ENCODE data around the gene KIFAP3.
"Not testable (repeated sequence)": the region's sequence is repeated elsewhere in the genome, so short reads cannot be mapped to it uniquely, and the experiment has no call there.

The KIFAP3 gene

DNA sequence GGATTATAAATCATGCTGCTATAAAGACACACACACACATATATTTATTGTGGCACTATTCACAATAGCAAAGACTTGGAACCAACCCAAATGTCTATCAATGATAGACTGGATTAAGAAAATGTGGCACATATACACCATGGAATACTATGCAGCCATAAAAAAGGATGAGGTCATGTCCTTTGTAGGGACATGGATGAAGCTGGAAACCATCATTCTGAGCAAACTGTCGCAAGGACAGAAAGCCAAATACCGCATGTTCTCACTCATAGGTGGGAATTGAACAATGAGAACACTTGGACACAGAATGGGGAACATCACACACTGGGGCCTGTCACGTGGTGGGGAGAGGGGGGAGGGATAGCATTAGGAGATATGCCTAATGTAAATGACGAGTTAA is 12.8 kb downstream of the KIFAP3 start:
- H3K9me3 ChIP-seq (ENCODE audit: control insufficient read depth, insufficient read depth, low read depth, low read length); H3K9ac ChIP-seq (ENCODE audit: low read length); H3K4me3 ChIP-seq (ENCODE audit: low read depth, low read length); H3K4me1 ChIP-seq (ENCODE audit: control insufficient read depth, insufficient read depth, low read length); H3K27ac ChIP-seq (ENCODE audit: low read depth, low read length); H3K27me3 ChIP-seq (ENCODE audit: control insufficient read depth, insufficient read depth, low read length); H3K36me3 ChIP-seq (ENCODE audit: control insufficient read depth, insufficient read depth, low read length): not testable (repeated sequence)

DNA sequence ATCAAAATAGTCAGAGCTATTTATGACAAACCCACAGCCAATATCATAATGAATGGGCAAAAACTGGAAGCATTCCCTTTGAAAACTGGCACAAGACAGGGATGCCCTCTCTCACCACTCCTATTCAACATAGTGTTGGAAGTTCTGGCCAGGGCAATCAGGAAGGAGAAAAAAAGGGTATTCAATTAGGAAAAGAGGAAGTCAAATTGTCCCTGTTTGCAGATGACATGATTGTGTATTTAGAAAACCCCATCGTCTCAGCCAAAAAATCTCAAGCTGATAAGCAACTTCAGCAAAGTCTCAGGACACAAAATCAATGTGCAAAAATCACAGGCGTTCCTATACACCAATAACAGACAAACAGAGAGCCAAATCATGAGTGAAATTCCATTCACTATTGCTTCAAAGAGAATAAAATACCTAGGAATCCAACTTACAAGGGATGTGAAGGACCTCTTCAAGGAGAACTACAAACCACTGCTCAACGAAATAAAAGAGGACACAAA is 14.4 kb downstream of the KIFAP3 start:
- H3K9ac ChIP-seq (ENCODE audit: low read length); H3K9me3 ChIP-seq (ENCODE audit: control insufficient read depth, insufficient read depth, low read depth, low read length); H3K27ac ChIP-seq (ENCODE audit: low read depth, low read length); H3K4me3 ChIP-seq (ENCODE audit: low read depth, low read length); H3K36me3 ChIP-seq (ENCODE audit: control insufficient read depth, insufficient read depth, low read length); H3K4me1 ChIP-seq (ENCODE audit: control insufficient read depth, insufficient read depth, low read length); H3K27me3 ChIP-seq (ENCODE audit: control insufficient read depth, insufficient read depth, low read length): not testable (repeated sequence)

DNA sequence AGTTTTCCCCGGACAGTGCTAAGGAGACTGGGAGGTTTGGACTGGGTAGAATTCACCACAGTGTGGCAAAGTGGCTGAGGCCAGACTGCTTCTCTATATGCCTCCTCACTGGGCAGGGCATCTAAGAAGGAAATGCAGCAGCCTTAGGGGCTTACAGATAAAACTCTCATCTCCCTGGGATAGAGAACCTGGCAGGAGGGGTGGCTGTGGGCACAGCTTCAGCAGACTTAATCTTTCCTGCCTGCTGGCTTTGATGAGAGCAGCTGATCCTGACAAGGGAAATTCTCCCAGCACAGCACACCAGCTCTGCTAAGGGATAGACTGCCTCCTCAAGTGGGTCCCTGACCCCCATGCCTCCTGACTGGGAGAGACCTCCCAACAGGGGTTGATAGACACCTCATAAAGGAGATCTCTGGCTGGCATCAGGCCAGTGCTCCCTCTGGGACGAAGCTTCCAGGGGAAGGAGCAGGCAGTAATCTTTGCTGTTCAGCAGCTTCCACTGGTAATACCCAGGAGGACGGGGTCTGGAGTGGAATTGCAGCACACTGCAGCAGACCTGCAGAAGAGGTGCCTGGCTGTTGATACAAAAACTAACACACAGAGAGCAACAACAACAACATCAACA is 25.2 kb downstream of the KIFAP3 start:
- Histone ChIP-seq H3K9ac (ENCODE audit: low read length) (no peak overlapping the region), H3K4me3 (ENCODE audit: low read depth, low read length) (no peak overlapping the region), H3K27ac (ENCODE audit: low read depth, low read length) (no peak overlapping the region), H3K9me3 (ENCODE audit: control insufficient read depth, insufficient read depth, low read depth, low read length) (no peaks in the 10 kb centered on the region), H3K4me1 (ENCODE audit: control insufficient read depth, insufficient read depth, low read length) (no peaks in the 10 kb centered on the region), H3K36me3 (ENCODE audit: control insufficient read depth, insufficient read depth, low read length) (no peaks in the 10 kb centered on the region), H3K27me3 (ENCODE audit: control insufficient read depth, insufficient read depth, low read length) (no peaks in the 10 kb centered on the region)

DNA sequence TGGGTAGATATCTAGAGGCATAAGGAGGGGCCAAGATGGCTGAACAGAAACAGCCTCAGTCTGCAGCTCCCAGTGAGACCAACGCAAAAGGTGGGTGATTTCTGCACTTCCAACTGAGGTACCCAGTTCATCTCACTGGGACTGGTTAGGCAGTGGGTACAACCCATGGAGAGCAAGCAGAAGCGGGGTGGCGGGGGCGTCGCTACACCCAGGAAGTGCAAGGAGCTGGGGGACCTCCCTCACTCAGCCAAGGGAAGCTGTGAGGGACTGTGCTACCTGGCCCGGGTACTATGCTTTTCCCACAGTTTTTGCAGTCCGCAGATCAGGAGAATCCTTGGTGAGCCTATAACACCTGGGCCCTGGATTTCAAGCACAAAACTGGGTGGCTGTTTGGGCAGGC is 26.0 kb downstream of the KIFAP3 start:
- Histone ChIP-seq H3K4me1 (ENCODE audit: control insufficient read depth, insufficient read depth, low read length) (no peaks in the 10 kb centered on the region), H3K4me3 (ENCODE audit: low read depth, low read length) (no peak overlapping the region), H3K9ac (ENCODE audit: low read length) (no peak overlapping the region), H3K9me3 (ENCODE audit: control insufficient read depth, insufficient read depth, low read depth, low read length) (no peaks in the 10 kb centered on the region), H3K36me3 (ENCODE audit: control insufficient read depth, insufficient read depth, low read length) (no peaks in the 10 kb centered on the region), H3K27ac (ENCODE audit: low read depth, low read length) (no peak overlapping the region), H3K27me3 (ENCODE audit: control insufficient read depth, insufficient read depth, low read length) (no peaks in the 10 kb centered on the region)

DNA sequence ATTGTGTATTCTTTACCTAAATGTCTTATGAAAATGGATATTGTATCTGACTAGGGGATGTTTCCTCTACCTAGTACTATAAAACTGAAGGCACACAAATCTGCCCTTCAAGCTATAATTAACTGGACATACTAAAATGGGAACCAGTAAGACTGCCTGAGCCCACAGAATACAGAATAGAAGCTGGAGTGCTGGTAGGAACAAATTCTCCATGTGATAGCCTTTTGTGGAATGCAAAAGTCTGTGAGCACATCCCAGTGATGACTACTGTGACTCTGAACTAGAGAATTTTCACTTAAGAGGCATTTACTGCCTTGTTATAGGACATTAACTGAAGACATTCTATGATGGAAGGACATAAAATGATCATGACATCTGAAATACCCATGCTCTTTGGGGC is 30.3 kb downstream of the KIFAP3 start:
- H3K9me3 ChIP-seq (ENCODE audit: control insufficient read depth, insufficient read depth, low read depth, low read length) = no peaks in the 10 kb centered on the region
- H3K27ac ChIP-seq (ENCODE audit: low read depth, low read length) = no peak overlapping the region
- H3K9ac ChIP-seq (ENCODE audit: low read length) = no peak overlapping the region
- H3K36me3 ChIP-seq (ENCODE audit: control insufficient read depth, insufficient read depth, low read length) = no peaks in the 10 kb centered on the region
- H3K4me1 ChIP-seq (ENCODE audit: control insufficient read depth, insufficient read depth, low read length) = no peaks in the 10 kb centered on the region
- H3K4me3 ChIP-seq (ENCODE audit: low read depth, low read length) = no peak overlapping the region
- H3K27me3 ChIP-seq (ENCODE audit: control insufficient read depth, insufficient read depth, low read length) = no peaks in the 10 kb centered on the region

DNA sequence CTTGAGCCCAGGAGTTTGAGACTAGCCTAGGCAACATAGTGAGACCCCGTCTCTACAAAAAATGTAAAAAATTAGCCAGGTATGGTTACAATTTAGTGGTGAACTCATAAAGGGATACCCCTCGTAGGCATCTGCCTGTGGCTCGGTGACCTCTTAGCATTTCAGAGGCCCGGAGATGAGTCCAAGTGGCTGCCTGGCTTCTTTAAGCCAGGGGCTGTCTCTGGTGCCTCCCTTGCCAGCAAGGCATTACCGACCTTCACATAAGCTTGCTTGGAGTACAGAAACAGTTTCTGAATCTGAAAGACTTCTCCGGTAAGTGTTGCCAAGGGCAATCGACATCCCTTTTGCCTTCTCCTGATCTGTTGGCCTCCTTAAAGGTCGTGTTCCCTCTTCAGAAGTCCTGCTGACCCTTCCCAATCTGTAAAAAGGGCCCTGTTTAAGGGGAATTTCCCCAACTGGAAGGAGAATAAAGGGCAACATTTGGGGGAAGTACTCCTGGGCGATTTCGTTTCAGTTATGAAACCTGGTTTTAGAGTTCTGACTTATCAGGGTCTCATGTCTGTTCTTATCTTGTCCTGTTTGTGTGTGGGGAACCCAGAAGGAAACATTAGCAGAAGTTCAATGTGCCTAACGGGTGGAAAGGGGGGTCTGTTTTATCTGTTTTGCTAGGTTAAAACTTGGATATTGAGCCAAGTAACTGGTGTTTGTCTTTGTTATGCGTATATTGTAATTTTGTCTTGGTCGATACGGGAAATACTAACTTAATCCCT is 32.9 kb downstream of the KIFAP3 start:
- no peak overlapping the region for H3K9ac ChIP-seq (ENCODE audit: low read length)
- no peaks in the 10 kb centered on the region for H3K27me3 ChIP-seq (ENCODE audit: control insufficient read depth, insufficient read depth, low read length)
- no peak overlapping the region for H3K4me3 ChIP-seq (ENCODE audit: low read depth, low read length)
- no peaks in the 10 kb centered on the region for H3K36me3 ChIP-seq (ENCODE audit: control insufficient read depth, insufficient read depth, low read length)
- H3K27ac ChIP-seq (ENCODE audit: low read depth, low read length) = no peak overlapping the region
- H3K4me1 ChIP-seq (ENCODE audit: control insufficient read depth, insufficient read depth, low read length) = no peaks in the 10 kb centered on the region
- H3K9me3 ChIP-seq (ENCODE audit: control insufficient read depth, insufficient read depth, low read depth, low read length) = no peaks in the 10 kb centered on the region

DNA sequence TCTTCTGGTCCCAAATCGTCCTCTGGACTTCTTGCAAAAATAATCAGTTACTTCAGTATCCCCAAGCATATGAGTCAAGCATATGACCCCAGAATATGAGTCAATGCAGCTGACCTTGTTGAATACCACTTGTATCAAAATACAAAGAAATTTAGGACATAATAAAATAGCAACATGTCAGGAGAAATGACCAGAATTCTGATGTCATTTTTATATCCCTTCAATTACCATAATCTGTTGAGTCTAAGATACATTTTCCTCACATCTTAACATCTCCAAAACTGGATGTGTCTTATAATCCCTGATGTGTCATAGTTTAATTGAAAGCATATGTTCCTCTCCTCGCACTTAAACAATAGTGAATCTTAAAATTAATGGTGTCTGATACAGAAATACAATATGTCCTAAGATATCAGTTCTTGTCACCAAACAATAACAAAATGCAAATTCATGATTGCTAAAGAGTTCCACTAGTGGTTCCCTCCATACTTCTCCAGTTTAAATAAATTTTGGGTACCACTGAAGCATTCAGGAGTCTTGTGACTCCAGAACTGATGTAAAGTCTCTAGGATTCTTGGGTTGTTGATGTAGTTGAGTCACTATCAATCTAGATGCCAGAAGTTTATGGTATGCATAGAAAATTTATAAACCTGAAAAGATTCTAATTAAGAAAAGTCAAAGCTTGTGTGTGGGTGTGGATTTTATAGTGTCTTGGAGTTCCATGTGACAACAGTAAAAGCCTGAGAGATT is 41.8 kb downstream of the KIFAP3 start:
- H3K36me3 ChIP-seq (ENCODE audit: control insufficient read depth, insufficient read depth, low read length) = no peaks in the 10 kb centered on the region
- H3K9ac ChIP-seq (ENCODE audit: low read length) = no peak overlapping the region
- H3K4me1 ChIP-seq (ENCODE audit: control insufficient read depth, insufficient read depth, low read length) = no peaks in the 10 kb centered on the region
- no peaks in the 10 kb centered on the region for H3K9me3 ChIP-seq (ENCODE audit: control insufficient read depth, insufficient read depth, low read depth, low read length)
- no peak overlapping the region for H3K27ac ChIP-seq (ENCODE audit: low read depth, low read length)
- H3K27me3 ChIP-seq (ENCODE audit: control insufficient read depth, insufficient read depth, low read length) = no peaks in the 10 kb centered on the region
- no peak overlapping the region for H3K4me3 ChIP-seq (ENCODE audit: low read depth, low read length)

DNA sequence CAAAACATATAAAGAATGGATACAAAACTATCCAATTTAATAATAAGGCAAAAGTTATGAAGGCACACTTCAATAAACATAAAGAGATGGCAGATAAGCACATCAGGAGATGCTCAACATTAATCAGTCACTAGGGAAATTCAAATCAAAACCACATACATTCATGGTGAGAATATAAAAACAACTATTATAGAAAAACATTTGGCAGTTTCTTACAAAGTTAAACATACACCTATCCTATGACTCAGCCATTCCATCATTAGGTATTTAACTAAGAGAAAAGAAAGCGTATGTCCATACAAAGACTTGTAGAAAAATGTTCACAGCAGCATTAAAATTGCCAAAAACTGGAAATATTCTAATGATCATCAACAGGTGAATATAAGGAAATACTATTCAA is 44.3 kb downstream of the KIFAP3 start:
- H3K9me3 ChIP-seq (ENCODE audit: control insufficient read depth, insufficient read depth, low read depth, low read length) = peaks cover 4% of the 10 kb centered on the region; the same call in 1 of the 2 replicates
- H3K36me3 ChIP-seq (ENCODE audit: control insufficient read depth, insufficient read depth, low read length) = no peaks in the 10 kb centered on the region
- no peaks in the 10 kb centered on the region for H3K27me3 ChIP-seq (ENCODE audit: control insufficient read depth, insufficient read depth, low read length)
- no peak overlapping the region for H3K9ac ChIP-seq (ENCODE audit: low read length)
- no peak overlapping the region for H3K4me3 ChIP-seq (ENCODE audit: low read depth, low read length)
- no peak overlapping the region for H3K27ac ChIP-seq (ENCODE audit: low read depth, low read length)
- no peaks in the 10 kb centered on the region for H3K4me1 ChIP-seq (ENCODE audit: control insufficient read depth, insufficient read depth, low read length)

DNA sequence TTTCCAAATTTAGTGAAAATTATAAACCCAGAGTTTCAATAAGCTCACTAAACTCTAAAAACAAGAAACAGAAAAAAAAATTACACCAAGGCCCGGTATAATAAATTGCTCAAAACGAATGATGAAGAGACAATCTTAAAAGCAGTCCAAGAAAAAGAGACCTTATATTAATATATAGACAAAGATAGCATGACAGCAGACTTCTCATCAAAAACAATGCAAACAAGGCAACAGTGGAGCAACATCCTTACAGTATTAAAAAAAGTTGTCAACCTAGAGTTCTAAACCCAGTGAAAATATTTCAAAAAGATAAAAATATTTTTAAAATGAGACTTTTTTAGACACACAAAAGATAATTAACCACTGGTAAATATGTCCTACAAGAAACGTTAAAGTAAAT is 46.7 kb downstream of the KIFAP3 start:
- Histone ChIP-seq H3K4me3 (ENCODE audit: low read depth, low read length) (no peak overlapping the region), H3K4me1 (ENCODE audit: control insufficient read depth, insufficient read depth, low read length) (no peaks in the 10 kb centered on the region), H3K27me3 (ENCODE audit: control insufficient read depth, insufficient read depth, low read length) (no peaks in the 10 kb centered on the region), H3K9ac (ENCODE audit: low read length) (no peak overlapping the region), H3K36me3 (ENCODE audit: control insufficient read depth, insufficient read depth, low read length) (no peaks in the 10 kb centered on the region), H3K27ac (ENCODE audit: low read depth, low read length) (no peak overlapping the region), H3K9me3 (ENCODE audit: control insufficient read depth, insufficient read depth, low read depth, low read length) (peaks cover 4% of the 10 kb centered on the region; the same call in 1 of the 2 replicates)

DNA sequence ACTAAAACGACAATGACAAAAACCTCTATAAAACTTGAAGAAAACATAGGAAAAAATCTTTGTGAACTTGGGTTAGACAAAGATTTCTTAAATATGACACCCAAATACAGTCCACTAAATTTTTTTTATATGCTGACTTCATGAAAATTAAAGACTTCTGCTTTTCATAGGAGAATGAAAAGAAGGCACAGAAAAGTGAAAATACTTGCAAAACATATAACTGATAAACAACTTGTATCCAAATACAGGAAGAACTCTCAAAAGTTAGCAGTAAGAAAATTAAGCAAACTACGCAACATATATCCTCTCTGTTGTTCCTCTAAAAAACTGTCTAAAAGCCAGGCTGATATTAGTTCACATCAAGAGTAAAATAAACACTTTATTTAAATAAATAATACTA is 53.6 kb downstream of the KIFAP3 start:
- H3K27ac ChIP-seq (ENCODE audit: low read depth, low read length) = no peak overlapping the region
- no peaks in the 10 kb centered on the region for H3K36me3 ChIP-seq (ENCODE audit: control insufficient read depth, insufficient read depth, low read length)
- H3K9me3 ChIP-seq (ENCODE audit: control insufficient read depth, insufficient read depth, low read depth, low read length) = no peaks in the 10 kb centered on the region
- H3K4me1 ChIP-seq (ENCODE audit: control insufficient read depth, insufficient read depth, low read length) = no peaks in the 10 kb centered on the region
- no peaks in the 10 kb centered on the region for H3K27me3 ChIP-seq (ENCODE audit: control insufficient read depth, insufficient read depth, low read length)
- no peak overlapping the region for H3K4me3 ChIP-seq (ENCODE audit: low read depth, low read length)
- no peak overlapping the region for H3K9ac ChIP-seq (ENCODE audit: low read length)

DNA sequence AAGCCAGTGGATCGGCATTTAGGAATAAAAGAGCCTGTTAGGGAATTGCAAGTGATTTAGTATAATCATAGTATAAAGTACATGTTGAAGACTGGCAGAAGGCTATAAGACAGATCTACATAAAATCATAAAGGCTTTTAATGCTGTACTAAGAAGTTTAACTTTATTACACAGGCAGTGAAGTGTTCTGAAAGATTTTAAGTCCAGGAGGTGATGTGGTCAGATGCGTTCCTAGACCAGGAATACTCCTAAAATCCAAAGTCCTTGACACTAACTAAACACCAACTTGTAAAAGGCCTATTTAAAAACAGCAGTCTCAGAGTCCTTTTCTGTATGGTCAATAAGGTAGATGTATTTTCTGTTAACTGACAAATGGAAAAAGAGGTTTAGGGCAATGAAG is 57.0 kb downstream of the KIFAP3 start:
- no peaks in the 10 kb centered on the region for H3K4me1 ChIP-seq (ENCODE audit: control insufficient read depth, insufficient read depth, low read length)
- no peaks in the 10 kb centered on the region for H3K27me3 ChIP-seq (ENCODE audit: control insufficient read depth, insufficient read depth, low read length)
- no peak overlapping the region for H3K27ac ChIP-seq (ENCODE audit: low read depth, low read length)
- no peak overlapping the region for H3K9ac ChIP-seq (ENCODE audit: low read length)
- H3K9me3 ChIP-seq (ENCODE audit: control insufficient read depth, insufficient read depth, low read depth, low read length) = no peaks in the 10 kb centered on the region
- no peak overlapping the region for H3K4me3 ChIP-seq (ENCODE audit: low read depth, low read length)
- H3K36me3 ChIP-seq (ENCODE audit: control insufficient read depth, insufficient read depth, low read length) = no peaks in the 10 kb centered on the region

All from HUES6 (cell line).